NCI-H2107 (cell line): ENCODE results near the gene METTL25.
"Not testable (repeated sequence)": the region's sequence is repeated elsewhere in the genome, so short reads cannot be mapped to it uniquely, and the experiment has no call there.

ENCODE experiments used
- DNase-seq: peaks from one replicate; lab custom pipeline; 2025; lab: John Stamatoyannopoulos, UW

Gene METTL25, protein sequence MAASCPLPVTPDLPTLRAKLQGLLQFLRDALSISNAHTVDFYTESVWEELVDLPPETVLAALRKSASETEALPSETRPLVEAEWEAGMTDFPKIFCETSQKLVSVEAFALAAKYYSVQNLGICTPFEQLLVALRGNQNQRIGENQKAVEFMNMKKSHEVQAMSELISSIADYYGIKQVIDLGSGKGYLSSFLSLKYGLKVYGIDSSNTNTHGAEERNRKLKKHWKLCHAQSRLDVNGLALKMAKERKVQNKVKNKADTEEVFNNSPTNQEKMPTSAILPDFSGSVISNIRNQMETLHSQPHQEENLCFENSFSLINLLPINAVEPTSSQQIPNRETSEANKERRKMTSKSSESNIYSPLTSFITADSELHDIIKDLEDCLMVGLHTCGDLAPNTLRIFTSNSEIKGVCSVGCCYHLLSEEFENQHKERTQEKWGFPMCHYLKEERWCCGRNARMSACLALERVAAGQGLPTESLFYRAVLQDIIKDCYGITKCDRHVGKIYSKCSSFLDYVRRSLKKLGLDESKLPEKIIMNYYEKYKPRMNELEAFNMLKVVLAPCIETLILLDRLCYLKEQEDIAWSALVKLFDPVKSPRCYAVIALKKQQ

DNA sequence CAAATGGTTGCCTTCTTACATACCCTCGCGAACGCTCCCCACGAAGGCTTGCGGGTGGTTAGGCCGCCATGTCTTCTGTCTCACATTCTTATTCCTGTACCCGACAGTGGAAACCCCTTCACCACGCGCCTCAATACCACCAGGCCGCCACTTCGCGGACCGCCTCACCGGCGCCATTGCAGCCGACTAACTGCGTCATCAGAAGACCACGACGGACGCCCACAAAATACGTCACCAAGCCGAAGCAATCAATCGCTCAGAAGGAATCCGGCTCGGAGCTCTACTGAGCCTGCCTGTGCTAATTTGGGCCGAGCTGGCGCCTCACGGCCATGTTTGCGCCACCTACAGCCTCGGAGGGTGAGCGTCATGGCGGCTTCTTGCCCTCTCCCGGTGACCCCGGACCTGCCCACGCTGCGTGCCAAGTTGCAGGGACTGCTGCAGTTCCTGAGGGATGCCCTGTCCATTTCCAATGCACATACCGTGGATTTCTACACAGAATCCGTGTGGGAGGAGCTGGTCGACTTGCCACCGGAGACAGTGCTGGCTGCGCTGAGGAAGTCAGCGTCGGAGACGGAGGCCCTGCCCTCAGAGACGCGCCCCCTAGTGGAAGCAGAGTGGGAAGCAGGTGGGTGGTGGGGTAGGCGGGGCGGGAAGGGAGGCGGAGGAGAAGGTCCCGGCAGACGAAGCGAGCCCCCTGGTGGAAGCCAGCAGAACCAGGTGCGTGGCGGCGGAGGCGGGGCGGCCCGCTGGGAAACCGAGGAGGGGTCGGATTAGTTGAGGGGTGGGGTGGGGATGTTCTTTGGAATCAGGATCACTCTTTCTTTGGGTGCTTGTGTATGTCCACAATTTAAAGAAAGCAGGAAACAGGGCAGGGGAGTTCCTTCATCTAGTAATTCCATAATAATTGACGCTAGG, at the start of gene METTL25, which contains the start of gene CCDC59:
METTL25 (plus strand) TSS at position 330 of the 915 bp plus-strand sequence; CDS start at position 367, 37 bp downstream.
CCDC59 (minus strand) TSS at position 188 of the 915 bp plus-strand sequence; CDS start at position 177, 11 bp downstream.
- peak; percentile 95 for DNase-seq

- DNase-seq = no peak
Measured at GRCh38 chr12:82314406-82314892, 43.9 kb upstream of the METTL25 start.

GRCh38 chr12:82319276-82319675, 39.1 kb upstream of the METTL25 start:
- no peak for DNase-seq

DNA sequence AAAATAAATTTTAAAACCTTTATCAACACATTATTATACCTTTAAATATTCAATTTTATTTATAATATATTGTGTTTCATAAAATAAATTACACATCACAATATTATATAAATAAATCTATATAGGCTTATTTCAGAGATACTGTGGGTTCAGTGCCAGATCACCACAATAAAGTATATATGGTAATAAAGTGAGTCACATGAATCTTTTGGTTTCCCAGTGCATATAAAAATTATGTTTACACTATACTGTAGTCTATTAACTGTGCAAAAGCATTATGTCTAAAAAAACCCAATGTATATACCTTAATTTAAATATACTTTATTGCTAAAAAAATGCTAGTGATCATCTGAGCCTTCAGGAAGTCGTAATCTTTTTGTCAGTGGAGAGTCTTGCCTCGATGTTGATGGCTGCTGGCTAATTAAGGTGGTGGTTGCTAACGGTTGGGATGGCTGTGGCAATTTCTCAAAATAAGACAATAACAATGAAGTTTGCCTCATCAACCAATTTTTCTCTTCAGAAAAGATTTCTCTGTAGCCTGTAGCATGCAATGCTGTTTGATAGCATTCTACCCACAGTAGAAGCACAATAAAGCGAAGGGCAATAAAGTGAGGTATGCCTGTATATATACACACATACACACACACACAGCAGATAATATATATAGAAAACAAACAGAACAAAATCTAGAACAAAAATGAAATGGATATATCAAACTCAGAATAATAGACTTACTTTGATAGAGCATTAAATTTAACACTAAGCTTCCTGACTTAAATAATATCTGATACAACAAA, 32.6 kb upstream of the METTL25 start:
- no peak for DNase-seq

GRCh38 chr12:82326905-82327503, 31.3 kb upstream of the METTL25 start:
- no peak for DNase-seq

GRCh38 chr12:82327861-82328260, 30.5 kb upstream of the METTL25 start:
- DNase-seq = no peak

- DNase-seq = peak; percentile 37
Measured at GRCh38 chr12:82329508-82329907, 28.8 kb upstream of the METTL25 start.

- no peak for DNase-seq
Measured at GRCh38 chr12:82350161-82350560, 8.2 kb upstream of the METTL25 start.

DNA sequence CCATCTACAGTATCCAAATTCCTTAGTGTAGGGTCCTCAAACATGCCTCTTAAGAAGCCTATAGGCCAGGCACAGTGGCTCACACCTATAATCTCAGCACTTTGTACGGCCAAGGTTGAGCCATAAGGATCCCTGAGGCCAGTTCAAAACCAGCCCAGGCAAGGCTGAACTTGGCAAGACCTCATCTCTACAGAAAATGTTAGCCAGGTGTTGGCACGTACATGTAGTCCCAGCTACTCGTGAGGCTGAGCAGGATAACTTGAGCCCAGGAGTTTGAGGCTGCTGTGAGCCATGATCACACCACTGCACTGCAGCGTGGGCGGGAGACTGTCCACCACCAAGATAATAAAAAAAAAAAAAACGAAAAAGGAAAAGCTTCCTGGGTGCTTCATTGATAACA, 6.9 kb upstream of the METTL25 start:
- DNase-seq = no peak

GRCh38 chr12:82357340-82357739, 989 bp upstream of the METTL25 start:
- DNase-seq = no peak

DNA sequence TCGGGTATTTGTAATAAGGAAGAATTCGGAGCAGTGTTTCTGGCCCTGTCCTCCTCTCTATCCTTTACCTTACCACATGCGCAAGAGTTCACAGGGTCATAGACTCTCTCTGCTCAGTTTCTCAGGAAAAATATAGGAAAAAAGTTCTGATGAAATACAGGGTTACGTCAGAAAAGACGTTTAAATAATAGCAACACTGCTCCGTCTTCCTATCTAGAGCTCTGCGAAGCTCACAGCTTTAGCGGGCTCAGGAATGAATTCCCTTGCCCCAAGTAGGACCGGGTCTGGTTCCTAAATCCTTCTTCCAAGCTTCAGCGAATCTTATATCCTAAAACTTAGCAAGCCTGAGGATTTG, 507 bp upstream of the METTL25 start:
- no peak for DNase-seq

GRCh38 chr12:82359115-82359478, 768 bp downstream of the METTL25 start:
- peak; percentile 55 for DNase-seq

GRCh38 chr12:82360834-82361233, 2.5 kb downstream of the METTL25 start:
- not testable (repeated sequence) for DNase-seq

GRCh38 chr12:82361461-82361915, 3.2 kb downstream of the METTL25 start:
- DNase-seq = no peak

GRCh38 chr12:82363990-82364389, 5.7 kb downstream of the METTL25 start:
- DNase-seq = no peak

DNA sequence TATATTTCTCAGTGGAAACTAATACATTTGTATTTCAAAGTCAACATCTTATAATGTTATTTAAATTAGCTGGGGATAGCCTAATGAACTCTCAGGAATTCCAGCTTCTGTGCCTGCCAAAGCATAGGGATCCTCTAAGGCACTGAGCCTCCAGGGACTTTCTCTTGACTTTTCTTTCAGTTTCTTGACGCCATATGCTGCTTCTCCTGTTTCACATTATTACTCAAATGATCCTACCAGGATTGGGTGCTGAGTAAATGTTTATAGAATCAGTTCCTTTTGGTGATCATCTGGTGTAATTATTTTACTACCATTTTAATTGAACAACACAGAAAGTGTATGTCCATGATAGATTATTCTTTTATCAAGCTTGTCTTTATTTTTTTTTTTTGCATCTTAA, 7.9 kb downstream of the METTL25 start:
- DNase-seq = no peak

GRCh38 chr12:82375201-82375600, 16.9 kb downstream of the METTL25 start:
- no peak for DNase-seq

GRCh38 chr12:82378997-82379396, 20.7 kb downstream of the METTL25 start:
- no peak for DNase-seq

GRCh38 chr12:82383930-82384552, 25.7 kb downstream of the METTL25 start:
- no peak for DNase-seq

DNA sequence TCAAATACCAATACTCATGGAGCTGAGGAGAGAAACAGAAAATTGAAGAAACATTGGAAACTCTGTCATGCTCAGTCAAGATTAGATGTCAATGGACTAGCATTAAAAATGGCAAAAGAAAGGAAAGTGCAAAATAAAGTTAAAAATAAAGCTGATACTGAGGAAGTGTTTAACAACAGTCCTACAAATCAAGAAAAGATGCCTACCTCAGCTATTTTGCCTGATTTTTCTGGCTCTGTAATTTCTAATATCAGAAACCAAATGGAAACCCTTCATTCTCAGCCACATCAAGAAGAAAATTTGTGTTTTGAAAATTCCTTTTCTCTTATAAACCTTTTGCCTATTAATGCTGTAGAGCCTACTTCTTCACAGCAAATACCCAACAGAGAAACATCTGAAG, 40.5 kb downstream of the METTL25 start:
- no peak for DNase-seq
